CD4-positive, alpha-beta T cell treated with Interleukin-4 for 4 hours (primary cell): ENCODE data around the gene SYMPK.

Experiments
- DNase-seq: peaks from one replicate; pipeline ENCODE4 v3.0.0-alpha.2; 2020

Gene SYMPK

GRCh38 chr19:45866400-45867176 lies 3.6 kb upstream of the SYMPK start:
- DNase-seq = no peak

DNA sequence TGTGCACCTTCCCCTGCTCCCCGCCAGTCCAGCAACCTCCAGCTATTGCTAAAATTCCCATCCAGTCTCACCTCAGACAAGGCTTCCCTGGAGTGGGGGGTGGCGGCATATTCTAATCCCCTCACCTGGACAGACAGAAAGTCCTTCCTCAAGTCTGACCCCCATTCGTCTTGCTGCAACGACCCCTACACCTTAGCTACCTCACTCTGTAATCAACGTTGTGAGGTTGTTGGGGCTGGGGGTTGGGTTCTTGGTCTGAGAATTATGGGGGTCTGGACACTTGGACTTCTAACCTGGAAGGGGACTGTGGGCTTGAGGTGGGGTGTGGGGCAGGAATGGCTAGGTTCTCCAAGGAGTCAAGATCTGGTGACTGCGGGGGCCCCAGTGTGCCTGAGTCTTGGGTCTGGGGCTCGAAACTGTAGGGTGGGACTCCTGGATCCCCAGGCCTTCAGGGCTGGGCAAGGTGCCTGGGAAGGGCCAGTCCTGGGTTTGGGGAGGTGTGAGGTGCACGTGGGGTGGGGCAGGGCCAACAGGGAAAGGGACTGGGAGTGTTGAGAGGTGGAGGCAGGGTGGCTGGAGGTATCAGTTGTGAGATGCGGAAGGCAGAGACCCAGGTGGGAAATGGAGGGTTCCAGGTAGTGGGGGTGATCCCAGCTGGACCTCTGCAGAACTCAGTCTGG lies 2.5 kb upstream of the SYMPK start:
- DNase-seq = no peak

- no peak for DNase-seq
Observed at GRCh38 chr19:45864629-45865082, 1.7 kb upstream of the SYMPK start.

- DNase-seq = peak; percentile 29
Observed at GRCh38 chr19:45863840-45864628, 1.1 kb upstream of the SYMPK start, which contains the start of gene FOXA3. Gene FOXA3, plus strand, starts transcription at chr19:45864326. Its CDS starts 131 bp downstream, at chr19:45864457.

DNA sequence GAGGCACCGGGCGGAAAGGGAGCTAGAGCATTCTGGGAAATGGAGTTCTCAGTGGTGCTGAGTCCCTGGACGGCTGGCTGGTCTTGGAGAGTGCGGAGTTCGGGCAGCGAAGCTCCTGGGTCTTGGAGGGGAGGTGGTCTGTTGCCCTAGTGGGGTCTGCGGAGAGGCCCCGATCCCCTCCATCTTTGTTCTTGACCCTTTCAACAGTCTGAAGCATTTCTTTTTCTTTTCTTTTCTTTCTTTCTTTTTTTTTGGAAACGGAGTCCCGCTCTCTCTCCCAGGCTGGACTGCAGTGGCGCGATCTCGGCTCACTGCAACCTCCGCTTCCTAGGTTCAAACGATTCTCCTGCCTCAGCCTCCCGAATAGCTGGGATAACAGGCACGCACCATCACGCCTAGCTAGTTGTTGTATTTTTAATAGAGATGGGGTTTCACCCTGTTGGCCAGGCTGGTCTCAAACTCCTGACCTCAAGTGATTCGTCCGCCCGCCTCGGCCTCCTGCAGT lies 440 bp upstream of the SYMPK start:
- DNase-seq = no peak

DNA sequence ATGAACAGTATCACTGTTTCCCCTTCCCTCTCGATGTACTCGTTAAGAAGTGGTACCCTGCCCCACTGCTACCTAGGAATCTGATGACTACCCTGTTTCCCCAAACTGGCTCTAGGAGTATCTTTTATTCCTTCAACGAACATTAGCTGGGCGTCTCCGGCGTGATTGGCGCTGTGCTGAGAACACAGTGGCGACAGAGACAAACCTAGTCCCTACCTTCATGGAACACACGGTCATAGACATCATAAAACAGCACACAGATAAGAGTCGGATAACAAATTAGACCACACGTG lies 730 bp downstream of the SYMPK start:
- DNase-seq = no peak

DNA sequence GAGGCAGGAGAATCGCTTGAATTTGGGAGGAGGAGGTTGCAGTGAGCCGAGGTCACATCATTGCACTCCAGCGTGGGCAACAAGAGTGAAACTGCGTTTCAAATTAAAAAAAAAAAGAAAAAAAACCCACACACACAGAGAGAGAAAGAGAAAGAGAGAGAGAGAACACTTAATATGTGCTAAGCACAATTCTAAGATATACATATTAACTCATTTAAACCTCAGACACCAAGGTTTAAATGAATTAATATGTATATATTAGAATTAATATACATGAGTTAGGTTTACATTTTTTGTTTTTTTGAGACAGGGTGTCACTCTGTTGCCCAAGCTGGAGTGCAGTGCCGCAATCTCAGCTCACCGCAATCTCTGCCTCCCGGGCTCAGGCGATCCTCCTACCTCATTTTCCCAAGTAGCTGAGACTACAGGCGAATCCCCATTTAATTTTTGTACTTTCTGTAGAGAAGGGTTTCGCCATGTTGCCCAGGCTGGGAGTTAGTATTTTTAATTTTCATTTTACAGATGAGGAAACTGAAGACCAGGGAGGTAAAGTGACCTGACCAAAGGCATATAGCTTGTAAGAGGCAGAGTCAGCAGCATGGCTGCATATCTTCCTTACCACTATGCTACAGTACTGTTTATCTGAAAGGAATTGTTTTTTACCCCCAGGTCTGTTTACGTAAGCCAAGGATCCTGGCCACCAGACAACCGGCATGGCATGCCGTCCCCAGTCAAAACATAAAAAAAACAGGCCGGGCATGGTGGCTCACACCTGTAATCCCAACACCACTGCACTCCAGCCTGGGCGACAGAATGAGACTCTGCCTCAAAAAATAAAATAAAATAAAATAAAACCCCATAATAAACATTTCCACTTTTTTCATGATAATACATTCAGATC lies 2.3 kb downstream of the SYMPK start:
- no peak for DNase-seq

- no peak for DNase-seq
Observed at GRCh38 chr19:45854167-45854778, 8.7 kb downstream of the SYMPK start.

DNA sequence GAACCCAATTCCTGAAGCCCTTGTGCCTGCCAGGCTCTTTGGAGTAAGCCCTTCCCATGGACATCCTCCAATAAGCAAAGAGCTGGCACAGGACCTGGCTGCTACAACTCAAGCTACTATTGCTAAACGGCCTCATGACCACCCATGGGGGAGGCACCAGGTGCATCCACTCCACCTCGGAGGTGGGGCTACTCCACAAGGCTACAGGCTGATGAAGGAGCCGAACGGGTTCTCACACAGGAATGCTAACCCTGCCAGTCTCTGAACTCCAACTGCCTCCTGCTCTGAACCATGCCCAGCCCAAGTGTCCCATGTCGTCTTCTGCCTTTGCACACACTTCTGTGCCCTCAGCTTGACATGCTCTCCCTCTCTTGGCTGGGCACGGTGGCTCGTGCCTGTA lies 10.0 kb downstream of the SYMPK start:
- no peak for DNase-seq

DNA sequence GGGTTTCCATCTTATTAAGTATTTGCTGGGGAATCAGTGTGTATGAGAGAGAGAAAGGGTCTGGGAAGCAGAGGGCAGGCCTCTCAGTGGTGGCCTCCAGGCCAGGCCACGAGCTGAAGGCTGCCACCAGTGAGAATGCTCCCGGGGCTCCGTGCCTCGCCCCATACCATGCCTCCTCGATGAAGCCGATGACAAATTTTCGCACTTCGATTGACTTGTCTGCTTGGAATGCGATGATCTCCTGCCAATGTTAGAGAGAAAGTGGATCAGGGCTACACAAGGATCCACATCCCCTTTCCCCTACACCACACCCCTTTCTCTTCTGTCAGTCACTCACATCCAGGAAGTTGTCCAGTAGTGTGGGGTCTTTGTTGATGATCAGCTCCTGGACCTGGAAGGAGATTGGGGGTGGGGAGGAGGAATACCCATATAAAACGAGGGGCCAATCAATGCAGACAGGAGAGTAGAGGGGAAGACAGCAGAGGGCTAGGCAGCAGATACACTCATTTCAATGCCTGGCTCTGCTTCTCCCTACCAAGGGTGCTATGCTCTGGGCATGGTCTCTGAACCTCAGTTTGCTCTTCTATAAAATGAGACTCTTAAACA lies 10.7 kb downstream of the SYMPK start:
- DNase-seq = no peak

DNA sequence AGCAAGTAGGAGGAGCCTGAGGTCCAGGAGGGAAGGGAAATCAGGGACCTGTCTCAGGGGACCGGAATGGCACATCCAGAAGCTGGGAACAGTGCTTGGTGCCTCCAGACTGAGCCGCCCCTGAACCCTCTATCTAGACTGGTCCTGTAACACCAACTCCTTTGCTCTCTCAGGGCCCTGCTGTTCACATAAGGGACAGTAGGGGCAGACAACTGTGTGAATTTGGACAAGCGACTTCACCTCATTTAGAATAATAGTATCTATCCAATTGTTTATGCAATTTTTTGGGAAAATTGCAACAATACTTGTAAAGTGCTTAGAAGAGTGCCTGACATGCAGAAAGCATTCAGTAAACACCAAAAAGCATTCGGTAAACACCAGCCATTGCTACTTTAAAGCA lies 14.0 kb downstream of the SYMPK start:
- no peak for DNase-seq

GRCh38 chr19:45847663-45848062 lies 15.3 kb downstream of the SYMPK start:
- no peak for DNase-seq

DNA sequence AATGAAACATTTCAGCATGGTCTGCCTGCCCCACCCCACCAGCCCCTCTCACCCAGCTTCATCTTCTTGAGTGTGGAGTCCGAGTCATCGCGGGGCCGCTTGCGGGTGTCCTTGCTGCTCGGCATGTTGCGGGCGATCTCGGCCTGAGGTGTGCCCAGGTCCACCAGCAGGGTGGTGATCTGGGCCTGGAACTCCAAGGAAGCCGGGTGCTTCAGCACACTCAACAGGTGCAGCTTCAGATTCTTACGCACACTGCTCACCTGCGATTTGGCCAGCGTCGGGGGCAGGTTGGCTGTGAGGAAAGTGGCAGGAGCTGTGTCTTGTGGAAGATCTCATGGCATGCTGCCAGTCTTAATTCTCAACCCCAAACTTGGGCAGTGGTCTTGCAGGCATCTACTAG lies 20.7 kb downstream of the SYMPK start:
- DNase-seq = no peak

- DNase-seq = no peak
Observed at GRCh38 chr19:45834970-45835369, 28.0 kb downstream of the SYMPK start.

DNA sequence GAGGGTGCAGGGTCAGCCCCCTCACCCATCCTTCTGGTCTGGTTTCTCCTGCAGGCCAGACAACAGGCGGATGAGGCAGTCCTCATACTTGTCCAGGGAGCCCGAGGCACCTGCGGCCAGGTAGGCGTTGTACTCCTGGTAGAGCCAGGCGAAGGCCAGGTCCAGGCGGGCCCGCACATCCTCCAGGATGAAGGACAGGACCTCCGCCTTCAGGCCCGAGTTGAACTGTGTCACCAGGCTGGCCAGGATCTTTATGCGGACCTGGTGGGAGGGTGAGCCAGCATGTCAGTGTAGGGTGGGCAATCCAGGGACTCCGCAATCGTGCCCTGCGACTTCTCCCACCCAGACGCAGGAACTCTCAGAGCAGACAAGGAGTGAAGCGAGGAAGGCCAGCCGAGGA lies 34.0 kb downstream of the SYMPK start:
- no peak for DNase-seq

DNA sequence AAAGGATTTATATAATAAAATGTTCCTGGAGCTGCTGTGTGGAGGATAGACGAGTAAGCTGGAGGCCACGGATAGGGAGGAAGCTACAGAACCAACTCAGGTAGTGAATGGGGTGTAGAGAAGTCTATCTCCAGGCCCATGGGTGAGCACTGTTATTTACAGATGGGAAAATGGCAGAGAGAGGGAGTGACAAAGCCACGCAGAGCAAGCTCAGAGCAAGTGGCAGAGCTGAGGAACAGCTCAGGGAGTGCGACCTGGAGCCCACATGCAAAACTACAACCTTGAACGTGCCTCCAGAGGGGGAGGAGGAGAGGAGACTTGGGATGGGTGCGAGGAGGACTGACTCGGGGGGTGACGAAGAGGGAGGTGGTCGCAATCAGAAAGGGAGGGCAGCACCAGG lies 34.4 kb downstream of the SYMPK start:
- no peak for DNase-seq

DNA sequence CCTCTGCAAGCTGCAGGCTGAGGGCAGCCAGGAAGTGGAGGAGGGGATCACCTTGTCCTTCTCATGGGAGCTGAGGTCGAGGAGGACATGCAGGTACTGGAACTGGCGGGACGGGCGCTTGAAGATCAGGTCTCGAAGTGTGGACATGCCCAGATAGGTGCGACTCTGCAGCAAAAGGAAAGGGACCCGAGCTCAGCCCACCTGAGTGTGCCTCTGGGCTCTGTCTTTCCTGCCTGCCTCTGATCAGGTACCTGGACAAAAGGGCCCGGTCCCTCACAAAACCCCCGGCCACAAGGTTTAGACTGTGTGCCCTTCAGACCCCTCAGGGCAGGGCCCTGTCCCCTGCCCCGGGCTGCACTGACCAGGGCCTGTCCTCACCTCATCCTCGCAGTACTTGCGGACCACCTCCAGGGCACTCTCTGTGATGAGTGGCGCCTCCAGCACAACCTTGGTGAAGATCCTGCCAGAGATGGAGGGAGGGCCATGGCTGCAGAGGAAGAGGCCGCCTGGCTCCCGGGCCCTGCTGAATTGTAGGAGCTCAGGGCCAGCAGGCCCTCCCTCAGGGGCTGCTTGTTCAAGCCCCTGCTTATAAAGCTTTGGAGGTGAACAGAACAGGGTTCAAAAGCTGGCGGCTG lies 35.4 kb downstream of the SYMPK start:
- no peak for DNase-seq

DNA sequence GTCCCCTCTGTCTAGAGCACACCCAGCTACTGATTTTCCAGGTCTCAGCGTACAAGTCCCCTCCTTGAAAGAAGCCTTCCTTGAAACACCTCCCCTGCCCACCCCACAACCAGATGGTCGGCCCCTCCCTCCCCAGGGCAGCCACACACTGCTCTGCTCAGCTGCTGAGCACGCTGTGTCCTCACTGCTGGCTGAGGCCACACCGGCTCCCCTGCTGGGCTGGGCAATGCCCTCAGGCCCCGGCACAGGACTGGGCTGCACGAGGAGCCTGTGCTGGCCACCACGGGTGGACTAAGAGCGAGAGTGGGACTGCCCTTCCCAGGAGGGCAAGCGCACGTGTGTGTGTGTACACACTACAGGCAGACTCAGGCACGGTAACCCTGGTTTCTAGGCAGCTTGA lies 36.0 kb downstream of the SYMPK start:
- no peak for DNase-seq

DNA sequence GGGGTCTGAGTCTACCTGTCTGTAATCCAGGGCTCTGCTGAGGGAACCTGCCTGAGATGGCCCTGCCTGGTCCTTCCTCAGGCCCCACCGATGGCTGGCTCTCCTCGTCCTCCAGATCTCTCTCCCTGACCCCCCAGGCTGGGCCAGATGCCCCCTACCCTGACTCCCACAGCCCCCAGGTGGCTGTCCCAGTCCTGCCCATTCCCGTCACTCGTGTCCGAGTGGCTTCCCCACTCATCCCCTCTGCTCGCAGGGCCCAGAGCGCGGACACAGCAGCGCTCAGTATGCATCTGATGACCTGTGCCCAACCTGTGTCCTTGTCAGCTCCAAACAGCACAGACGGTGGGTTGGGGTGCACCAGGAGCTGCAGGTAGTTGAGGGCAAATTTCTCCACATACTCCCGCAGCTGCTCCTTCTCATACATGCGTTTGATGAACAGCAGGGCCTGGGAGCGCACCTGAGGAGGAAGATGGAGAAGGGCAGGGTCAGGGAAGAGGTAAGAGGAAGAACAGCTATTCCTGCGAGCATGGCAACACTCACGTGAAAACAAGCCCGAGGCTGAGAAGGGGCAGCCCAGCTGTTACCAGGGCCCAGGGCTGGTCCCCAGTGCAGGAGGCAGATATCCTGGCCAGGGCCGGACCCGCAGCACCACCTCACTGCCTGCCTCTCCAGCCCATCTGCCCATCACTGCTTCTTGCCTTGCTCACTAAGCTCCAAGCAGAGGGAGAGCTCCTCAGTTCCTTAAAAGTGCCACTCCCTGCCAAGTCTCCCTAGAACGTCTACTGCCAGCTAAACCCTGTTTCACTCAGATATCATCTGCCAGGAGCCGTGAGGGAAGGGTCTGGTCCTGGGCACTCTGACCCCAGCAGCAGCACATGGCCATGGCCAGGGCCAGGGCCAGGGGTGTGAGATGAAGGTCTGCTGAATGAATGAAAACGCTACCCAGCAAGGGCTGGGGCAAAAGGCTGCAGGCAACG lies 36.7 kb downstream of the SYMPK start:
- no peak for DNase-seq

- DNase-seq = no peak
Observed at GRCh38 chr19:45825263-45825605, 37.7 kb downstream of the SYMPK start.
